ENCODE data around the gene TIAM2. TPM values are rescaled to one million over a fixed set of nuclear protein-coding genes. Genes with fewer than 3 reads are reported as not detected.

The TIAM2 gene
- total and polyA plus RNA-seq, 2 donors (not counting 3 experiments of a cell fraction or from before 2014, with no cell fraction given) = 9.6 to 18.5 TPM

DNA sequence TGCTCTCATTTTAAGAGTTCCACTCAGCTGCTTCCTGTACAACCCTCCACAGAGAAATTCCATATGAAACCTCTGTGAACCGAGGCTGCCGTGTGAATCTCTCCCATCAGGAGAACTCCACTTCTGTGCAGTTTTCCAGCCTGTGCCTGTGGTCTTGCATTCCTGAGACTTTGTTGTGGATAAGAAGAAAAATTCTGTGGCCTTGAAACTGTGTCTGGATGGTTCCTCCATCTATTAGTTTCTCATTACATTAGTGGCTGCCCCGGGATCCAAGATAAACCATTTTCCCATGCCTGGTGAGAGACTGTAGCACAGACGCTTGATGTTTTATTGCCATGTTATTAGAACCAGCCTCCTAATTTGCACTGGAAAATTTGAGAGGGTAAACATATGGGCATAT is 40.8 kb upstream of the TIAM2 start:
- CTCF ChIA-PET = no interaction called here

More for the DNA sequence above, 40.8 kb upstream of the TIAM2 start:
- Histone ChIP-seq H2AFZ (ENCODE audit: low read depth, low read length) (no peak overlapping the region), H3K4me1 (ENCODE audit: control insufficient read depth, extremely low read depth, insufficient read depth, low read length) (no peaks in the 10 kb centered on the region), H3K27me3 (ENCODE audit: control insufficient read depth in 2 of 2, insufficient read depth in 2 of 2, low read length in 2 of 2) (no peaks in the 10 kb centered on the region), H3K36me3 (ENCODE audit: control insufficient read depth in 2 of 2, extremely low read depth in 1 of 2, insufficient read depth in 2 of 2, low read length in 2 of 2) (no peaks in the 10 kb centered on the region), H3K9me3 (replicated peaks; ENCODE audit: control insufficient read depth, insufficient read depth, low read length) (no peaks in the 10 kb centered on the region), H3K4me2 (ENCODE audit: insufficient read depth, low read length) (no peak overlapping the region), H3K79me2 (ENCODE audit: control insufficient read depth, insufficient read depth, low read length) (no peaks in the 10 kb centered on the region), H3K4me3 (replicated peaks in 1 of 3; ENCODE audit: insufficient read depth in 1 of 3, low read depth in 1 of 3, low read length in 3 of 3) (no peak overlapping the region), H3K9ac (replicated peaks; ENCODE audit: extremely low read depth, insufficient read depth, low read length) (no peak overlapping the region), H3K27ac (ENCODE audit: insufficient read depth, low read depth, low read length) (no peak overlapping the region), H3K9me1 (replicated peaks; ENCODE audit: control insufficient read depth, extremely low read depth, insufficient read depth, low read length) (no peaks in the 10 kb centered on the region), H4K20me1 (replicated peaks; ENCODE audit: control insufficient read depth, extremely low read depth, insufficient read depth, low read length) (no peaks in the 10 kb centered on the region)
- no peak for TF ChIP-seq JUN (IDR thresholded peaks at IDR 0.05; ENCODE audit: borderline replicate concordance, insufficient read depth, insufficient read length, low read depth)
- TF ChIP-seq POLR2AphosphoS5 (IDR thresholded peaks at IDR 0.05; ENCODE audit: insufficient read depth, low read depth, low read length) = no peak
- no peak for TF ChIP-seq FOS (IDR thresholded peaks at IDR 0.05; ENCODE audit: borderline replicate concordance, insufficient read depth, low read length)
- TF ChIP-seq POLR2A (IDR thresholded peaks at IDR 0.05; ENCODE audit: low read depth, low read length) = no peak
- TF ChIP-seq, protein P1, sequence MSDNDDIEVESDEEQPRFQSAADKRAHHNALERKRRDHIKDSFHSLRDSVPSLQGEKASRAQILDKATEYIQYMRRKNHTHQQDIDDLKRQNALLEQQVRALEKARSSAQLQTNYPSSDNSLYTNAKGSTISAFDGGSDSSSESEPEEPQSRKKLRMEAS (IDR thresholded peaks at IDR 0.05; ENCODE audit: insufficient read depth, insufficient read length) = no peak
- TF ChIP-seq GATA2 (IDR thresholded peaks at IDR 0.05; ENCODE audit: insufficient read depth, insufficient read length, low read depth, low read length) = no peak
- no peak for TF ChIP-seq EZH2 (IDR thresholded peaks at IDR 0.05; ENCODE audit: borderline replicate concordance, low read depth, low read length, severe bottlenecking)
- TF ChIP-seq, protein P2, sequence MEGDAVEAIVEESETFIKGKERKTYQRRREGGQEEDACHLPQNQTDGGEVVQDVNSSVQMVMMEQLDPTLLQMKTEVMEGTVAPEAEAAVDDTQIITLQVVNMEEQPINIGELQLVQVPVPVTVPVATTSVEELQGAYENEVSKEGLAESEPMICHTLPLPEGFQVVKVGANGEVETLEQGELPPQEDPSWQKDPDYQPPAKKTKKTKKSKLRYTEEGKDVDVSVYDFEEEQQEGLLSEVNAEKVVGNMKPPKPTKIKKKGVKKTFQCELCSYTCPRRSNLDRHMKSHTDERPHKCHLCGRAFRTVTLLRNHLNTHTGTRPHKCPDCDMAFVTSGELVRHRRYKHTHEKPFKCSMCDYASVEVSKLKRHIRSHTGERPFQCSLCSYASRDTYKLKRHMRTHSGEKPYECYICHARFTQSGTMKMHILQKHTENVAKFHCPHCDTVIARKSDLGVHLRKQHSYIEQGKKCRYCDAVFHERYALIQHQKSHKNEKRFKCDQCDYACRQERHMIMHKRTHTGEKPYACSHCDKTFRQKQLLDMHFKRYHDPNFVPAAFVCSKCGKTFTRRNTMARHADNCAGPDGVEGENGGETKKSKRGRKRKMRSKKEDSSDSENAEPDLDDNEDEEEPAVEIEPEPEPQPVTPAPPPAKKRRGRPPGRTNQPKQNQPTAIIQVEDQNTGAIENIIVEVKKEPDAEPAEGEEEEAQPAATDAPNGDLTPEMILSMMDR (IDR thresholded peaks at IDR 0.05; ENCODE audit: extremely low read depth in 1 of 2, insufficient read depth in 1 of 2, low read depth in 1 of 2, low read length in 2 of 2) = no peak
- no peak for TF ChIP-seq MYC (IDR thresholded peaks at IDR 0.05; ENCODE audit: low read depth, low read length)
- dilution Hi-C loops (cut with MboI; ENCODE audit: extremely low pct_ligation_motif_present, low sequenced_read_pairs) (no loop called here), intact Hi-C loops (cut with micrococcal nuclease) (no loop called here)
- BruUV-seq (replicated peaks) = no TSS peak
- DNase-seq (ENCODE audit: low read depth, low spot score) = no peak
- POLR2A ChIA-PET = interaction anchor here (0.6 kb wide), 1 partner anchor 63 kb away, joined by 6 read pairs; no protein-coding TSS in a partner anchor
- no peak for FAIRE-seq

Data from endothelial cell of umbilical vein (primary cell).